ENCODE data around the gene C1QTNF12.

The C1QTNF12 gene

GRCh38 chr1:1280782-1281481 is 34.4 kb upstream of the C1QTNF12 start:
- no peak overlapping the region for H3K4me3 ChIP-seq (ENCODE audit: control insufficient read depth, low read depth, low read length)
- TF ChIP-seq, protein P1, sequence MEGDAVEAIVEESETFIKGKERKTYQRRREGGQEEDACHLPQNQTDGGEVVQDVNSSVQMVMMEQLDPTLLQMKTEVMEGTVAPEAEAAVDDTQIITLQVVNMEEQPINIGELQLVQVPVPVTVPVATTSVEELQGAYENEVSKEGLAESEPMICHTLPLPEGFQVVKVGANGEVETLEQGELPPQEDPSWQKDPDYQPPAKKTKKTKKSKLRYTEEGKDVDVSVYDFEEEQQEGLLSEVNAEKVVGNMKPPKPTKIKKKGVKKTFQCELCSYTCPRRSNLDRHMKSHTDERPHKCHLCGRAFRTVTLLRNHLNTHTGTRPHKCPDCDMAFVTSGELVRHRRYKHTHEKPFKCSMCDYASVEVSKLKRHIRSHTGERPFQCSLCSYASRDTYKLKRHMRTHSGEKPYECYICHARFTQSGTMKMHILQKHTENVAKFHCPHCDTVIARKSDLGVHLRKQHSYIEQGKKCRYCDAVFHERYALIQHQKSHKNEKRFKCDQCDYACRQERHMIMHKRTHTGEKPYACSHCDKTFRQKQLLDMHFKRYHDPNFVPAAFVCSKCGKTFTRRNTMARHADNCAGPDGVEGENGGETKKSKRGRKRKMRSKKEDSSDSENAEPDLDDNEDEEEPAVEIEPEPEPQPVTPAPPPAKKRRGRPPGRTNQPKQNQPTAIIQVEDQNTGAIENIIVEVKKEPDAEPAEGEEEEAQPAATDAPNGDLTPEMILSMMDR (IDR thresholded peaks at IDR 0.05; ENCODE audit: control insufficient read depth, insufficient read depth, low read depth, low read length, missing control alignments) = no peak
- no peak for DNase-seq (ENCODE audit: low read depth)

DNA sequence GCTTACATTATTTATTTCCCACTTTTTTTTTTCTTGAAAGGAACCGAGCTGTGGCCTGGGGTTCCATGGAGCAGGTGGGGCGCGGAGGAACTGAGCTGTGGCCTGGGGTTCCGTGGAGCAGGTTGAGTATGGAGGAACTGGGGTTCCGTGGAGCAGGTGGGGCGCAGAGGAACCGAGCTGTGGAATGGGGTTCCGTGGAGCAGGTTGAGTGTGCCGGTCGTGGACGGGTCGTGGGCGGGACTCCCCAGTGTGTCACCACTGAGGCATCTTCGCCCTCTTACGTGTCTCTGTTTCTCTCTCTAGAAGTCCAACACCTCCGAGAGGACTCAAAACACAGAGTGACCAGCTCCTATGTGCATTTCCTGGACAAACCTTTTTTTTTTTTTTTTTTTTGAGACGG is 32.5 kb upstream of the C1QTNF12 start:
- DNase-seq (ENCODE audit: low read depth) = no peak
- no peak overlapping the region for H3K4me3 ChIP-seq (ENCODE audit: control insufficient read depth, low read depth, low read length)
- TF ChIP-seq, protein P1 (IDR thresholded peaks at IDR 0.05; ENCODE audit: control insufficient read depth, insufficient read depth, low read depth, low read length, missing control alignments) = no peak

- no peak overlapping the region for H3K4me3 ChIP-seq (ENCODE audit: control insufficient read depth, low read depth, low read length)
- TF ChIP-seq, protein P1 (IDR thresholded peaks at IDR 0.05; ENCODE audit: control insufficient read depth, insufficient read depth, low read depth, low read length, missing control alignments) = no peak
- no peak for DNase-seq (ENCODE audit: low read depth)
Measured at GRCh38 chr1:1278620-1279019, 32.1 kb upstream of the C1QTNF12 start.

- TF ChIP-seq, protein P1 (IDR thresholded peaks at IDR 0.05; ENCODE audit: control insufficient read depth, insufficient read depth, low read depth, low read length, missing control alignments) = no peak
- H3K4me3 ChIP-seq (ENCODE audit: control insufficient read depth, low read depth, low read length) = no peak overlapping the region
- no peak for DNase-seq (ENCODE audit: low read depth)
Measured at GRCh38 chr1:1275836-1276235, 29.3 kb upstream of the C1QTNF12 start.

DNA sequence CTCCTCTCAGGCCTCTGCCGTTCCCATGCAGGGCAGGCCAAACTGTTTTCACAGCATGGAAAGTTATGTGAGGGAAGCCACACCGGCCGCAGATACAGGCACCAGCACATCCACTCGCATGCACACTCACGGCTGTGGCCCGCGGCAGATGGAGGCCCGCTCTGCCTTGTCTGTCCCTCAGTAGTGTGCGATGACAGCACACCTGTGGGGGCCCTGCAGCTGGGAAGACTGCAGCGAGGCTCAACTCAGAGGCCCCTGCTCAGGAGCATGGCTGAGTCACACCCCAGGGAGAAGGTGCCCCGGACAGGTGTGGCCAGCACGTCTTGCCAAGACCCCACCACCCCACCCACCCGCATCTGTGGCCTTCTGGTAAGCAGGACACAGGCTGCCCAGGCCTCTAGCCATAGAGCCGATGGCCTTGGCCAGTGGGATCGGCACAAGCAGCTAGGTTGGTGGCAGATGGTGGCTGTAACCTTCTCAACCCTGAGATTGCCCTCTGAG is 28.5 kb upstream of the C1QTNF12 start:
- H3K4me3 ChIP-seq (ENCODE audit: control insufficient read depth, low read depth, low read length) = peak overlapping the region; percentile 54; the same call in 1 of the 2 replicates
- TF ChIP-seq, protein P1 (IDR thresholded peaks at IDR 0.05; ENCODE audit: control insufficient read depth, insufficient read depth, low read depth, low read length, missing control alignments) = no peak
- no peak for DNase-seq (ENCODE audit: low read depth)

GRCh38 chr1:1274299-1274930 is 27.9 kb upstream of the C1QTNF12 start:
- TF ChIP-seq, protein P1 (IDR thresholded peaks at IDR 0.05; ENCODE audit: control insufficient read depth, insufficient read depth, low read depth, low read length, missing control alignments) = no peak
- no peak for DNase-seq (ENCODE audit: low read depth)

More at GRCh38 chr1:1274299-1274930, 27.9 kb upstream of the C1QTNF12 start:
- H3K4me3 ChIP-seq (ENCODE audit: control insufficient read depth, low read depth, low read length) = peak overlapping the region; percentile 54

All from AG09309 (cell line).